ENCODE measurements around the gene SH3RF1.
"Not testable (repeated sequence)": the region's sequence is repeated elsewhere in the genome, so short reads cannot be mapped to it uniquely, and the experiment has no call there.

SH3RF1 gene

DNA sequence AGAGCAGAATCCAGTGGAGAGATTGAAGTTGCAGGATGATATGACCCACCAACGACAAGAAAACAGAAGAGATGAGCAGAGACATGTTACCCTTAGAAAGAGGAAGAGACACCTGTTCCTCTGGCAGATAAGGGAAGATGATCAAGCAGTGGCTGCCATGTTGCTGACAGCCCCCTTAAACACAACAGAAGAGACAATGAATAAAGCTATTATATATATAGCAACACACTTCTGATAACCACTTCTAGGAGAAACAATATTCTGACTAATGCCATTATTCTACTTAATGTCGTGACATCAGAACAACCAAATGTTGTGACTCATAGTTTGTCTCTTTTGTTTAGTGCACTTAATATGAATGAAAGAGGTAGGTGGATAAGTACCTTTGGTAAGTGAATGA lies 44.9 kb downstream of the SH3RF1 start:
- DNase-seq (ENCODE audit: low read depth in 2 of 2), result no peak

DNA sequence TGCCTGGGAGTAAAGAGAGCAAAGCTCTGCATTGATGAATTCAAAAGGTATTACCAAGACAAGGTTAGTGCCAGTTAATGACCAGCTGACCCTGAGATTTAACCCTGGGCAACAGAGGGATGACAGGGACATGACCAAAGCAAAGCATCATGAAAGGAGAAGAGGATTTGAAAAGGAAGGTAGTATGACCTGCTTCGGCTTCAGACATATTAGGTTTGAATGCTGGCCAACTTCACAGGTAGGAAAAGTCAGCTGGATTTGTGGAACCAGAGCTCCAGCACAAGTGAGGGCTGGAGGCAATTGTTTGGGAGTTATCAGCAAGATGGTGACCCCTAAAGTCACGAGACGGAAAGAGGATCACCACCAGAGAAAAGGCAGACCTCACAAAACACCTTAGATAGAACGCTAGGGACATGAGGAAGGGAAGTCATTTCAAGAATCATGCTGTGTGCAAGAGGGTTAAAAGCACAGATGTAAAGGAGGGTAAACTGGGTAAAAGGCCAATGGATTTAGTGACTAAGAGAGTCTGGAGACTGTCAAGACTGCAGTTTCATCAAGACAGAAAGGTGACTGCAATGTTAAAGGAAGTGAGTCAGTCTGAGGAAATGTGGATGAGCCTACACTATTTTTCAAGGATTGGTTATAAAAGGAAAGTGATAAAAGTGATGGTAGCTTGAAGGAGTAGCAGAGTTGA lies 45.6 kb downstream of the SH3RF1 start:
- DNase-seq (ENCODE audit: low read depth in 2 of 2), result no peak

DNA sequence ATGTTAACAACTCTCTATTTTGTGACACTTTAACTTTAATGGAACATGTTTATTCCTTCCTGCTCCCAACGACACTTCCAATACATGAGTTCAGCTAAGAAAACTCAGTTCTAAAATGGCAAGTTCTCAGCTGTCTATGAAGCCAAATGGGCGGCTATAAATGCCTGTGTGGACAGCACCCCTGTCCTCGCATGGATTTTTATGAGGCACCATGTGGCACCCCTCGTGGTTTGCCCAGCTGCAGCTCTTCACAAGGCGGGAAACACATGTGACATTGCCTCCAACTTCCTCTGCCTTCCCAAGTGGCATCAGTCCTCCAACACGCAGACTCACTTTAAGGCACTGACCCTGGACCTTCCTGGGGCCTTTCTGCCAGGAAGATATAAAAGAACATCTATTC lies 48.0 kb downstream of the SH3RF1 start:
- no peak for DNase-seq (ENCODE audit: low read depth in 2 of 2)

DNA sequence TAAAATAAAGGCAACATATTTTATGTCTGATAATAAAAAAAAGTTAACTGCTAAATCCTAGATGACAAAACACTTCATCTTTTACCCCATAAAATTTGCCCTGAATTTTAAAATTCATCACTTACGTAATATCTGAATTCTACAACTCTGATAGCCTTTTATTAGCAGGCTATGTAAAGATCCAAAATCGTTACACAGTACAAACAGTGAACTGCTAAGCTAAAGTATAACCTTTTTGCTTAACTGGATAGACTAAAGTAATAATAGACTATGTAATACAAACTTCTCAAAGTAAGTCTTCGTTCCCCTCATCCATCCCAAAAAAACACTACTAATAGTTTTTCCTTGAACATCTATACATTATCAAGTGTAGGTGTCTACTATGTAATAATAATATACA lies 49.1 kb downstream of the SH3RF1 start:
- no peak for DNase-seq (ENCODE audit: low read depth in 2 of 2)

DNA sequence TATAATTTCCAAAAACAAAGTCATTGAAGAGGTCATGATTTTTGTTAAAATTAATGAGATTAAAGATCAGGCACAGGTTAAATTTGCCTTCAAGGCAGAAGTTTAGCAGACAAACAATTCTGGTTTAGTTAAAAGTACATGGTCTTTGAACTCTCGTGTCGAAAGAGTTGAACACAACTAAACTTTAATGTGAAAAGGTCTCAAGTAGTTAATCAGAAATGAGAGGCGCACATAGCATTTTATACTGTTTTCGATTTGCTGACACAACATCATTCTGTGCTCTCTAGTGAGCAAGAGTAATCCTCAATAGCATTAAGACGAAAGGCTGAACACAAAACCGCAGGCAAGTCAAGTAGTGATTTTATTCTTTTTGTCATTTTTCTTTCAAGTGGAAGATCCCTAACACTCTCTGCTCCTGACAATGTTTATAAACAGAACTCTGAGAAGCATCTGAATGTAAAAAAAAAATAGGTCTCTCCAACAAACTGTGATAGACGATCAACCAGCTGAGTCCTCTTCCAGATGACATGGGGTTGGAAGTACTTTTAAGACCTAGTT lies 49.8 kb downstream of the SH3RF1 start:
- no peak for DNase-seq (ENCODE audit: low read depth in 2 of 2)

DNA sequence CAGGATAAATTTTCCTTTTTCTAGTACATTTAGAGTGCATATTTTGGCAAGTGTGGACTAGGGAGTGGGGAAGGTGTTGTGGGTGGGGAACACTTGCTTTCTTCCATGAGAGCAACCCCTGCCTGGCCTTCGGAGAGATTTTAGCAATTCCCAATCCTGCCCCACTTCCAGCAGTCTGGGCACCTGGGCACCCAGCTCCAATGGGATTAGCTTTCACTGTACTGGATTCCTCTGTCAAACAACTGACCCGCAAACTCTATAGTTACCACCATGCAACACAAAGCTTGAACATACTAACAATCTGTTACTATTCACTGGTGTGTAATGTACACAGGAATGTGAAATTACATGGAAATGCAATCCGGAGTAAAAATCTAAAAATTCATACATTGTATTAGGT lies 50.3 kb downstream of the SH3RF1 start:
- no peak for DNase-seq (ENCODE audit: low read depth in 2 of 2)

DNA sequence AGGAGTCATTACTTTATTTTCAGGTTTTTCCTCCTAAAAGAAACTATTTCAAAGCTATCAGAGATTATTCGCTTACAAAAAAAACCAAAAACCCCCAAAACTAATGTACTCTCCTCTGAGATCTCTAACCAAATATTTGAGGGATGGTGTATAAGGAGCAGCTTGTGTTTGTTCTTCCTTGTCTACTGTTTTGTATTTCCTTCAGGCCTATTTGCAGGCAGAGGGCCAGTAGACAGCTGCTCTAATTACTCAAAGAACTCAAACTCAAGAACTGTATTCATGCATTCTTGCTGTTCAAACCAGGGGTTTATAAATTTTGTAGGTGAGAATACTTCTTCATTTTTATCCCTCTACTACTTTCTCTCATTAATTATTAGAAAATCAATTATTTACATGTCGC lies 51.3 kb downstream of the SH3RF1 start:
- DNase-seq (ENCODE audit: low read depth in 2 of 2), result no peak

DNA sequence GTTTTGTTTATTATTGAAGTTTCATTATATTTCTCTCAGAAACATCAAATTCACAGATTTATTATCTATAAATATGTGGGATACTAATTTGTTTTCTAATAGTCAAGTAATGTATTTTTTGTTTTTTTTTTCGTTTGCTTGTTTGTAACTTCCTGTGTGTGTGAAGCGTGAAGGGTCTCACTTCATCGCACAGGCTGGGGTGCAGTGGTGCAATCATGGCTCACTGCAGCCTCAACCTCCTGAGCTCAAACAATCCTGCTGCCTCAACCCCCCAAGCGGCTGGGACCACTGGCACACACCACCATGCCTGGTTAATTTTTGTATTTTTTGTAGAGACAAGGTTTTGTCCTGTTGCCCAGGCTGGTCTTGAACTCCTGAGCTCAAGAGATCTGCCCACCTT lies 55.1 kb downstream of the SH3RF1 start:
- no peak for DNase-seq (ENCODE audit: low read depth in 2 of 2)

DNA sequence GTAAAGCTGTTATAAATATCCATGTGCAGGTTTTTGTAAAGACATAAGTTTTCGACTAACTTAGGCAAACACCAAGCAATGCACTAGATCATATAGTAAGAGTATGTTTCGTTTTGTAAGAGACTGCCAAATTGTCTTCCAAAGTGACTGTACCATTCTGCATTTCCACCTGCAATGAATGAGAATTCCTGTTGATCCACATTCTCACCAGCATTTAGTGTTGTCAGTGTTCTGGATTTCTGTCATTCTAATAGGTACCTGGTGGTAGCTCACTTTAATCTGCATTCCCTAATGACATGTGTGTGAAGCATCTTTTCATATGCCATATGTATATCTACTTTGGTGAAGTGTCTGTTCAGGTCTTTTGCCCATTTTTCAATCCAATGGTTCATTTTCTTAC lies 57.8 kb downstream of the SH3RF1 start:
- no peak for DNase-seq (ENCODE audit: low read depth in 2 of 2)

DNA sequence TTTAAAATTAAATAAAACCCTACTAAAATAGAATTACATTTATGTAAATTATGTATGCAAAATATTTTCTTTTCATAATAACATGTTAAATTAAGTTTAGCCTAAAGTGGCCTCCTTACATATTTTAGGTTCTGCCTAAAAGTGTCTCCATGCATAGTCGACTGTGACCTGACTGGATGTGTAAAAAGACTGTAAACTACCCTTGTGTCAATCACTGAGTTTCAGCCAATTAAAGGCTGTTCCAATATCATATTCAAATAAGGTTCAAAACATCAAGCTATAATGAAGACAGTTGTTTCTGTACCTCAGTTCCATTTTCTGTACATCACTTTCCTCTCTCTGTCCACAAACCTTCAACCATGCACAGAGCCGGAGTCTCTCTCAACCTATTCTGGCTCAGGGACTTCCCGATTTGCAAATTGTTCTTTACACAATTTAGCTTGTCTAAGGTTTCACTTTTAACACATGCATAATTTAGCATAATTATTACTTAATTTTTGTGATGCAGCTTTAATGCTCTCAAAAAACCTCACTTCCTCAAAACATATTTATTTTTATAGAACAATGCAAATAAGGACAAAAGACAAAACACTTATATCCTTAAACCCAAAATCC lies 60.1 kb downstream of the SH3RF1 start:
- DNase-seq (ENCODE audit: low read depth in 2 of 2), result no peak

DNA sequence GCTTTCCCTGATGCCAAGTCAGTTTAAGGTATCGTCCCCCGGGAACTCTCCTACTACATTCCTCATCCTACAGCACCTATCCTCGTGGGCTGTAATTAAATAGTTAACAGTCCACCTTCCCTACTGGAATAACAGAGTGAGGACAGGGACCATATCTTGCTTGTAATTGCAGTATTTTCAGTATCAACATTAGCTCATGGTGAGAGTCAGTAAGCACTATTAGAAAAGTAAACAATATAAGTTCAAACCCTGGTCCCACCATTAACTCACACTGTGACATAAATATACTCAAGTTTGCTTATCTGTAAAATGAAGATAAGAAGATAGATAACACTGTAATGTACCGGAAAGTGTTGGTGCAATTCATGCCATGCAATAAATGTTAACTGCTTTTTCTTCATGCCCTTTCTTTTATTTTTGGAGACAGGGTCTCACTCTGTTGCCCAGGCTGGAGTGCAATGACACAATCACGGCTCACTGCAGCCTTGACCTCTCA lies 61.3 kb downstream of the SH3RF1 start:
- DNase-seq (ENCODE audit: low read depth in 2 of 2), result no peak

DNA sequence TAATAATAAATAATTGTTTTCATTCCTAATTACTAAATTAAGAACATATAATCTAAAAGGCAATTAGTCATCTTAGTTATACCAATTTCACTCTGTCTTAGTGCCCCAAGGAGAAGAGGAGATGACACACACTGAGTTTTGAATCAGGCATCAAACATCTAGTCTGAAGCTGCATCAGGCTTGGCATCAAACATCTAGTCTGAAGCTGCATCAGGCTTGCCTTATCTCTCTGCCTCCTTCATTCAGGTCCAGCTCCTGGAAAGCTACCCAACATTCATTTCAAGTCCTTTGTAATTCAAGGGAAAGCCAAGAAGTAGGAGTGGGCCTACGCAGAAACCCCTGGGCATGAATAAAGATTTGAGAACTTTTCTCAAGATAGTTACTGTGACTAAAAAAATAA lies 62.2 kb downstream of the SH3RF1 start:
- no peak for DNase-seq (ENCODE audit: low read depth in 2 of 2)

DNA sequence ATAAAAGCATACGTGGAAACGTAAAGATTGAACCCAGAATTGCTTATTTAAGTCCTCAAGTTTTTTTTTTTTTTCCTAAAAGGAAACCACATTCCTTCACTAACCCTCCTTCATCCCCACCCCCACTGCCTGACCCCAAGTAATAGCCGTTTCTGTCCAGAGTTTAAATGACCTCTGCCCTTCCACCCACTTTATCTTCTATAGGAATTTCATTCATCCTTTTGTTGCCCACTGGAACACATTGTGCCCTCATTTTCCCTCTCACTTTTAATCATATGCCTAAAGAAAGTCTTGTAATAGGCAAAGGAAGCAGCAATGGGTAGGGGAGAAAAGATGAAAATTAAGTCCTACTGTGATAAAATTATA lies 62.7 kb downstream of the SH3RF1 start:
- DNase-seq (ENCODE audit: low read depth in 2 of 2), result no peak

DNA sequence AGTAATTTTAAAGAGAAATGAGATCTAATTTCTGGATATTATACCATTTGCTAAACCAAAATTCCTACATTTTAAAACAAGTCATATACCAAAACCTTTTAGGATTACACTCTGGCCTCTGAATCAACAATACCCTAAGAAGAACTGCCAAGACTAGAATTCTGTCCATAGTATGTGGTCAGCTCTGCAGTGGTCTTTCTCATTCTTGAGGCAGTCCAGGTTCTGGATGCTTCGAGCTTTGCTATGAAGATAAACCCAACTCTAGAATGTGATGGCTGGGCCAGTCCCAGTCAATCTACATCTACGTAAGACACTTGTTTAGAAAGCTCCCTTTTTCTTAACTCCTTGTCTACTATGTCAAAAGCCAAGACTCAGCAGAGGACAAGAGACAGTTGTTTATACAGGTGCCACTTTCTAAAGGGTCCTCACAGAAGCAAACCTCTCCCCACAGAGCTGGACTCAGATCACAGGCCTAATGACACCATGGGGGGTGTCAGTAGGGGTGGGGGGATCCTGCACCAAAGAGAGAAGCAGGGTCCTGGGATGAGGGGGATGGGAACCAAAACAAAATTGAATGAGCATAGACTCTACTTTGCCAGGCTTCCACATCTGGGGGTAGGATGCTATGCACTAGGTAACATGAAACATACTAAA lies 63.2 kb downstream of the SH3RF1 start:
- no peak for DNase-seq (ENCODE audit: low read depth in 2 of 2)

DNA sequence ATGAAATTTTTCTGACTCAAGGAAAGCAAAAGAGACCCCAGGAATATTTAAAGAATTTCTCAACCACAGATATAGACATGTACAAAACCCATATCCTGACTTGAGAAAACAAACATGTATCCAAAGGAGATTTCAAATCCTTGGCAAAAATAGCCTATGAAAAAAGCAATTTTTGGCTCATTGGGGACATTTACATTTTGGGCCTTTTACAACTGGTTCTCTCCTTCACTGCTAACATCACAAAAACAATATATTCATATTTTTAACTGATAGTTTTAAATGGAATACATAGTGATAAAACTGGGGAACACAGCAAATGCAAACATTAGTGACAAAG lies 65.0 kb downstream of the SH3RF1 start:
- no peak for DNase-seq (ENCODE audit: low read depth in 2 of 2)

DNA sequence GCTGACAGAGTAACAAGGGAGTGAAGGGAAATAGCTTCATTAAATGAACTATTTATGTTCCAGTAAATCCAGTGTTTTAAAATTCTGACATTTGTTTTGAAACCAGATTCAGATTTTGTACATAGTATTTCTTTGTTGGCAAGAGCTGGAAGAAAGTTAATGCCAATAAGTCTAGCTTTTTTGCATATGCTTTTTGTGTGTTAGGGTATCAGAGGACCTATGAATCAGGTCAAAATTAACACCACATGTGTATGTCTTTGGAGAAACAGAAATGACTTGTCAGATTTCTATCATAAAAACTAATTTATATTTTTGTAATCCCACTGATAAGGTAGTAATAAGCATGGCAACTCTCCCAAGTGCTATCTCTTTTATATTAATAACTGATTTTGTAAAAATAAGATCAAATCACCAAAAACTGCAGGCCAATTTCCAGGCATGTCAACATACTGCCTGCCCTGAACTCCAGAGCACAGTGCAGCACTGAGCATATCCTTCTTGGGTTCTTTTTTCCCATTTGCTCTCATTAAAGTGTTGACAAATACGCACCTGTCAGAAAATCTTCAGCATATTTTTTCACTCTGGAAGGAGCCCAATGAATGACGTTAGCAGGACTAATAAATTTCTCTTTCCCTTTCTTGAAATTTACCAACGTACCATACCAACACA lies 65.5 kb downstream of the SH3RF1 start:
- no peak for DNase-seq (ENCODE audit: low read depth in 2 of 2)

DNA sequence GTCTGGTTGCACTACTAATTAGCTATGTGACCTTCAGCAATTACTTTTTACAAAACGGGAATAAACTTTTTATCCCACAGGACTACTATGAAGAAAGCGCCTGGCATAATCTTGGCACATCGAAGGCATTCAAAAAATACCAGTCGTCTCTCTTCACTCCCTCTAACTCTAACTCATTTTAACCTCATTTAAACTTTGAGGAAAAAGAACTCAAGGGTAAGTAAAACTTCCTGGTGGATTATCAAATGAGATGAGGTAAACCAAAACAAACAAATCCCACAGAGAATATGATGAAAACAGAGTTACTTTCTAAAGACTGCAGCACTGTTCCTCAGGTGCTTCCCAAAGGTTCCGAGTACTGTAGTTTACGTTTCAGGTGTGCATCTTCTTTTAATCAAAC lies 66.9 kb downstream of the SH3RF1 start:
- no peak for DNase-seq (ENCODE audit: low read depth in 2 of 2)

DNA sequence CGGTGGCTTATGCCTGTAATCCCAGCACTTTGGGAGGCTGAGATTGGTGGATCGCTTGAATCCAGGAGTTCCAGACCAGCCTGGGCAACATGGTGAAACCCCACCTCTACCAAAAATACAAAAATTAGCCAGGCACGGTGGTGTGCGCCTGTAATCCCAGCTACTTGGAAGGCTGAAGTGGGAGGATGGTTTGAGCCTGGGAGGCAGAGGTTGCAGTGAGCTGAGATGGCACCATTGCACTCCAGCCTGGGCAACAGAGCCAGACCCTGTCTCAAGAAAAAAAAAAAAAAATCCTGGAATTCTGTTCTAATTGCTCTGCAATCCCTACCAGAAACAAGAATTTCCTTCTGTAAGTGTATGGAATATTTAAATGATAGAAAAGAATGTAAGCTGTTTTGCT lies 67.5 kb downstream of the SH3RF1 start:
- not testable (repeated sequence) for DNase-seq (ENCODE audit: low read depth in 2 of 2)

DNA sequence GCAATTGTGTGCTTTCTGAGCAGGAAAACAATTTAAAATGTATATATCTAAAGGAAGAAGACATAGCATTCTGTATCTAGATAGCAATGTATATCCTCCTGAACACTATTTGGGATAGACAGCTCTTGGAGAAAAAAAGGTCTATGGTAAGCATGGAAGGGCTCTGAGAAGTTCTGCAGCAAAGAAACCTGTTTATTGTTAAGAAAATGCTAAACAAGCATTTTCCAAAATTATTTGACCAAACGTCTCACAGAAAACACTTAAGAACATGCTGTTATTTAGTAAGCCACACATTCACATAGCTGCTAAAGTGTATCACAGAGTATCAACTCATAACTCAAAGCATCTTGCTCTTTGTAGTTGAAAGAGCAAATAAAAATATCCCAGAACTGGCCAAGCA lies 67.9 kb downstream of the SH3RF1 start:
- DNase-seq (ENCODE audit: low read depth in 2 of 2), result no peak

DNA sequence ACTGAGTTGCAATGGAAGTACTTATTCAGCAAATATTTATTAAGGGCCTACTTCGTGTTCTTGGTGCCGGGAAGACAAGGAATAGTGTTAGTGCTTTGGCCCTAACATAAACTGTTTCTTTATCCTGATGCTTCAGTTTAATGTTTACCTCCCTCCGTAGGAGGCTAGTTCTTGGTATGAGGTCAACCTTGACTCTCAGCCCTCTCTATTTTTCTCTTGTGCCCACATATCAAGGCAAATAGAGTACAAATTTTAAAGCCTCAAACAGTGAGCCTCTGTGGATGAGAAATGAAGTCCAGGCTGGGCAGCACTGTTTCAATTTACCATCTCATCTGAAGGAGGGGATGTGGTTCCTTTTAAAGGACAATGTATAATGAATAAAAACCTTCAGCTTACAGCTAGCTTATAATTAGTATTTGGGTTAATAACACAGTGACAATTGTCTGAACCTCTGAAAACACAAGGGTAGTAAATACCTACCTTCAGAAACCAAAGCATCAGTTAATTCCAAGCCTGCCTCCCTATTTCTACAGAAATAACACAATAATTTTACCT lies 68.5 kb downstream of the SH3RF1 start:
- DNase-seq (ENCODE audit: low read depth in 2 of 2), result no peak

DNA sequence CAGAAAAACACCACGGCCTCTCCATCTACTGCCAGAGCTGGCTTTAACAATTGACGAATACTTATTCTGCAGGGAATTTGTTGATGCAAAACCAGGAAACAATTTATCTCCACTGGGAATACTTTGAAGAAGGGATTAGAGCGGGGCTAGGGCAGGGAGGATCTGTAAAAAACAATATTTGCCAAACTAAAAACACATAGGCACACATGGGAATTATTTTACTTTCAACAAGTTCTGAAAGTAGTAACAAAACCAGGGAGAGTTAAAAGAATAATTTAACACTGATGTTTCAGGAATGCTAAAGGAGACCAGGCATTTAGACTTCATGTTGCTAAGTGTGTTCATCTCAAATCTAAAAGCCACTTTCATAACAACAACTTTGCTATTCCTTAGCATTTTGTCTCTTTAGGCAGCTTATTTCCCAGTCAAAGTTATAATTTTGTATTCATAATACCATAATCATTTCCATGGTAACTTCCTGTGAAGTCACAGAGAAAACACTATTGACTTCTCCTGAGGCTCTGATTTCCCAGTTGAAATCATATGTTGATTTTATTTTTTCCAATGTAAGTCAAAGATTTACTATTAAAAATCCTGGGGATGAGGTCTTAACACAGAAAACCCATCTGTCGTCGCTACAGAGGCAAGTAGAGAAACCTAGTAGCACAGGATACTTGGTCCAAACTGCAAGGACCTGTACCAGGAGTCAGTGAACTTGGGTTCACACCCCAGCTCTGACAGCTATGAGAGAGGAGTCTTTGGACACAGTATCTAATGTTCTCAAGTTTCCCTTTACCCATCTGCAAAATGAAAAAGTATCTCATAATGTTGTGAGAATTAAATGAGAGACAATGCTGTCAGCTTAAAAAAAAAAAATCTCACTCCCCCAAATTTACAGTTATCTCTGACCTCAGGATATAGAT lies 69.3 kb downstream of the SH3RF1 start:
- DNase-seq (ENCODE audit: low read depth in 2 of 2), result no peak
